ENCODE results near the gene NUP54. TPM values are rescaled to one million over a fixed set of nuclear protein-coding genes. Genes with fewer than 3 reads are reported as not detected.

Gene NUP54
- total RNA-seq, 1 donor from 2014 or later = 68.8 TPM

DNA sequence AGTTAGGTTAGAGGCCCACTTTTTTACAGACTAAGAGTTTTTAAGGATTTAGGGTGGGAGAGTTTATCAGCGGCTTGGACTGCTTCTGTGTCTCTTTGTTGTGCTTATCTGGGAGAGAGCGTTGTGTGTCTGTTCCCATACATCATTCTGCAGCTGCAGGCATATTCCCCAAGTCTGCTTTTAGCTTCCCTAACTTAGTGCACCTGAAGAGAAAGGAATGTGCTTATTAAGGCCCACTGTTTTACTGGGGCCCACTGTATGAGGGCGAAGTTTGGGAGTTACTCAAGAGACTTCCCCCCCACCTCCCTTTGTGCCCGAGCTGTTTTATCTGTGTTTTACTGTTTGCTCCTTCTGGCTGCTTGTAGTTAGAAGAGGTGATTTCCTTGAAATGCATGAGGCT is 41.8 kb downstream of the NUP54 start:
- Mint-ChIP-seq H3K27ac (peak overlapping the region; percentile 90), H3K27me3 (no peaks in the 10 kb centered on the region), H3K4me1 (ENCODE audit: low read depth) (peaks cover 8% of the 10 kb centered on the region), H3K36me3 (ENCODE audit: insufficient read depth) (no peaks in the 10 kb centered on the region), H3K4me3 (ENCODE audit: low read depth) (no peak overlapping the region), H3K9me3 (ENCODE audit: low read depth) (no peaks in the 10 kb centered on the region)
- DNase-seq (ENCODE audit: low spot score, unreplicated experiment) = no peak
- TF ChIP-seq, protein P1, sequence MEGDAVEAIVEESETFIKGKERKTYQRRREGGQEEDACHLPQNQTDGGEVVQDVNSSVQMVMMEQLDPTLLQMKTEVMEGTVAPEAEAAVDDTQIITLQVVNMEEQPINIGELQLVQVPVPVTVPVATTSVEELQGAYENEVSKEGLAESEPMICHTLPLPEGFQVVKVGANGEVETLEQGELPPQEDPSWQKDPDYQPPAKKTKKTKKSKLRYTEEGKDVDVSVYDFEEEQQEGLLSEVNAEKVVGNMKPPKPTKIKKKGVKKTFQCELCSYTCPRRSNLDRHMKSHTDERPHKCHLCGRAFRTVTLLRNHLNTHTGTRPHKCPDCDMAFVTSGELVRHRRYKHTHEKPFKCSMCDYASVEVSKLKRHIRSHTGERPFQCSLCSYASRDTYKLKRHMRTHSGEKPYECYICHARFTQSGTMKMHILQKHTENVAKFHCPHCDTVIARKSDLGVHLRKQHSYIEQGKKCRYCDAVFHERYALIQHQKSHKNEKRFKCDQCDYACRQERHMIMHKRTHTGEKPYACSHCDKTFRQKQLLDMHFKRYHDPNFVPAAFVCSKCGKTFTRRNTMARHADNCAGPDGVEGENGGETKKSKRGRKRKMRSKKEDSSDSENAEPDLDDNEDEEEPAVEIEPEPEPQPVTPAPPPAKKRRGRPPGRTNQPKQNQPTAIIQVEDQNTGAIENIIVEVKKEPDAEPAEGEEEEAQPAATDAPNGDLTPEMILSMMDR (IDR thresholded peaks at IDR 0.05; ENCODE audit: unreplicated experiment) = no peak

DNA sequence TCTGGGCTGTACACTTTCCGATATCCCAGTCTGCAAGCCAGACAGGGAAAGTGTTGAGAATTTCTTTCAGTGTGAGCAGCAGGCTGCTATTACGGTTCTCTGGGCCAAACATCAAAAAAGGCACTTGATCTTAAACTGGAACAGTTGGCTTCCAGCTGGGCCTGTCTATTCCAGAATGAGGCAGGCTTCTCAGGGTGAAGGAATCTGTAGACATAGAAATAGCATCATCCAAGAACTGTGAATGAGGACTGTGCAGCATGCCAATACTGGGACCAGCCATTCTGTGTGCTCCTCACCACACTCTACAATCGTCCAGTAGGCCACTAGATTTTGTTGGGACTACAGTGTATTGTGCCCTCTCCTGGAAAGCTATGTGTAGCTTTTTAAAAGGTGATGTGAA is 42.5 kb downstream of the NUP54 start:
- DNase-seq (ENCODE audit: low spot score, unreplicated experiment) = no peak
- Mint-ChIP-seq H3K4me1 (ENCODE audit: low read depth) (peaks cover 8% of the 10 kb centered on the region), H3K9me3 (ENCODE audit: low read depth) (no peaks in the 10 kb centered on the region), H3K27me3 (no peaks in the 10 kb centered on the region), H3K36me3 (ENCODE audit: insufficient read depth) (no peaks in the 10 kb centered on the region), H3K27ac (no peak overlapping the region), H3K4me3 (ENCODE audit: low read depth) (no peak overlapping the region)
- TF ChIP-seq, protein P1 (IDR thresholded peaks at IDR 0.05; ENCODE audit: unreplicated experiment) = no peak

DNA sequence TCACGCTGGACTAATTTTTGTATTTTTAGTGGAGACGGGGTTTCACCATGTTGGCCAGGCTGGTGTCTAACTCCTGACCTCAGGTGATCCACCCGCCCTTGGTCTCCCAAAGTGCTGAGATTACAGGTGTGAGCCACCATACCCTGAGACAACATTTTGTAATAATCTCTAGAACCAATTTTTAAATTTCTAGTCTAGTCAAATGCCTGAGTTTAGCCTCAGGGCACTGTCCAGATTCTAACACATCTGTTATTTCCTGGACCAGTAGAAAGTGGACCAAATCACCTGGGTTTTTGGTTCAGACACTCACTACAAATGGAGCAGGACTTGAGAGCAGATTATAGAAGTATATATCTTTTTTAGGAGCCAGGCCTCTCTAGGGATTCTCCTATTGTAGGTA is 52.1 kb downstream of the NUP54 start:
- H3K4me3 Mint-ChIP-seq (ENCODE audit: low read depth) = no peak overlapping the region
- no peak for DNase-seq (ENCODE audit: low spot score, unreplicated experiment)
- H3K36me3 Mint-ChIP-seq (ENCODE audit: insufficient read depth) = peaks cover 1% of the 10 kb centered on the region
- H3K9me3 Mint-ChIP-seq (ENCODE audit: low read depth) = no peaks in the 10 kb centered on the region
- no peaks in the 10 kb centered on the region for H3K4me1 Mint-ChIP-seq (ENCODE audit: low read depth)
- no peak overlapping the region for H3K27ac Mint-ChIP-seq
- H3K27me3 Mint-ChIP-seq = peaks cover 2% of the 10 kb centered on the region
- TF ChIP-seq, protein P1 (IDR thresholded peaks at IDR 0.05; ENCODE audit: unreplicated experiment) = no peak

DNA sequence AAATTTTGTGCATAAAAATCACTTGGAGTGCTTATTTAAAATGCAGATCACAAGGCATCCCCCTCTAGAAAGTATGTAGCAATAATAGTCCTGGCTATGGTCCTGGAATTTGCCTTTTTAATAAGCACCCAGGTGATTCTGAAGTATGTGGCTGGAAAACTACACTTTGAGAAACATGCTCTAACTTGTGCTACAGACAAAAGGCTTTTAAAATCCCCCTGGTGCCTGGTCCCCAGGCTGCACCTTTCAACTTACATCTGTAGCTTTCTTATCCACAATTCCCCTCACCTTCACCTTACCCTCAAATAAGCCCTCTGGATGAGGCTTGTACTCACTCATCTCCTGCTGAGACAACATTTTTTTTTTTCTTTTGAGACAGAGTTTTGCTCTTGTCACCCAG is 52.6 kb downstream of the NUP54 start:
- H3K9me3 Mint-ChIP-seq (ENCODE audit: low read depth) = no peaks in the 10 kb centered on the region
- H3K4me1 Mint-ChIP-seq (ENCODE audit: low read depth) = no peaks in the 10 kb centered on the region
- H3K27ac Mint-ChIP-seq = no peak overlapping the region
- H3K27me3 Mint-ChIP-seq = peaks cover 2% of the 10 kb centered on the region
- TF ChIP-seq, protein P1 (IDR thresholded peaks at IDR 0.05; ENCODE audit: unreplicated experiment) = no peak
- H3K36me3 Mint-ChIP-seq (ENCODE audit: insufficient read depth) = peaks cover 1% of the 10 kb centered on the region
- H3K4me3 Mint-ChIP-seq (ENCODE audit: low read depth) = no peak overlapping the region
- DNase-seq (ENCODE audit: low spot score, unreplicated experiment) = no peak

DNA sequence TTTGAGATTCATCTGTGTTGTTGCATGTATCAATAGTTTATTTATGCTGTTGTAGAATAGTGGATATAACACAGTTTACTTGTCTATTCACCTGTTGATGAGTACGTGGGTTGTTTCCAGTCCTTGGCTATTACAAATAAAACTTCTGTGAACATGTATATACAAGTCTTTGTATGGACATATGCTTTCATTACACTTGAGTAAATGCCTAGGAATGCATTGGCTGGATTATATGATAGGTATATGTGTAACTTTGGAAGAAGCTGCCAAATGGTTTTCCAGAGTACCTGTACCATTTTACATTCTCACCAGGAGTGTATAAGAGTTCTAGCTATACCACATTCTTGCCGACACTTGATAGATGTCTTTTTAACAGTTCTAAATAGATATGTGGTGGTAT is 57.1 kb downstream of the NUP54 start:
- TF ChIP-seq, protein P1 (IDR thresholded peaks at IDR 0.05; ENCODE audit: unreplicated experiment) = no peak
- Mint-ChIP-seq H3K36me3 (ENCODE audit: insufficient read depth) (peaks cover 1% of the 10 kb centered on the region), H3K9me3 (ENCODE audit: low read depth) (no peaks in the 10 kb centered on the region), H3K27me3 (peaks cover 5% of the 10 kb centered on the region), H3K4me1 (ENCODE audit: low read depth) (peaks cover 5% of the 10 kb centered on the region), H3K4me3 (ENCODE audit: low read depth) (no peak overlapping the region), H3K27ac (no peak overlapping the region)
- no peak for DNase-seq (ENCODE audit: low spot score, unreplicated experiment)

All from progenitor cell of endocrine pancreas (in vitro differentiated cells).